ENCODE data around the gene VLDLR.

The VLDLR gene

GRCh38 chr9:2621722-2622460, at the start of gene VLDLR:
Gene VLDLR, plus strand, starts transcription at chr9:2621787. Its CDS starts 403 bp downstream, at chr9:2622190.
- DNase-seq, result peak; percentile 16 to 27

- no peak for DNase-seq
These were observed 47.4 kb upstream of the VLDLR start for GRCh38 chr9:2574203-2574602.

- DNase-seq, result no peak
These were observed 45.0 kb upstream of the VLDLR start for GRCh38 chr9:2576631-2577030.

GRCh38 chr9:2583308-2584013, 38.1 kb upstream of the VLDLR start:
- DNase-seq, result no peak

GRCh38 chr9:2591967-2592366, 29.6 kb upstream of the VLDLR start:
- DNase-seq, result no peak

- DNase-seq, result no peak
These were observed 27.8 kb upstream of the VLDLR start for GRCh38 chr9:2593744-2594143.

GRCh38 chr9:2595973-2596372, 25.6 kb upstream of the VLDLR start:
- no peak for DNase-seq

- DNase-seq, result no peak
These were observed 24.1 kb upstream of the VLDLR start for GRCh38 chr9:2597483-2597882.

- no peak for DNase-seq
These were observed 21.7 kb upstream of the VLDLR start for GRCh38 chr9:2599896-2600295.

GRCh38 chr9:2600307-2600706, 21.3 kb upstream of the VLDLR start:
- no peak for DNase-seq

GRCh38 chr9:2601785-2602378, 19.7 kb upstream of the VLDLR start:
- no peak for DNase-seq

- DNase-seq, result no peak
These were observed 18.9 kb upstream of the VLDLR start for GRCh38 chr9:2602704-2603116.

- no peak for DNase-seq
These were observed 18.0 kb upstream of the VLDLR start for GRCh38 chr9:2603621-2604020.

- no peak for DNase-seq
These were observed 16.3 kb upstream of the VLDLR start for GRCh38 chr9:2605246-2605645.

- no peak for DNase-seq
These were observed 13.3 kb upstream of the VLDLR start for GRCh38 chr9:2608276-2608675.

GRCh38 chr9:2610985-2611384, 10.6 kb upstream of the VLDLR start:
- DNase-seq, result no peak

- DNase-seq, result no peak
These were observed 9.6 kb upstream of the VLDLR start for GRCh38 chr9:2611961-2612360.

- DNase-seq, result no peak
These were observed 7.8 kb upstream of the VLDLR start for GRCh38 chr9:2613730-2614271.

GRCh38 chr9:2615497-2615896, 6.1 kb upstream of the VLDLR start:
- DNase-seq, result no peak

GRCh38 chr9:2616692-2617377, 4.8 kb upstream of the VLDLR start:
- DNase-seq, result no peak

- no peak for DNase-seq
These were observed 3.3 kb upstream of the VLDLR start for GRCh38 chr9:2618289-2618688.

GRCh38 chr9:2620919-2621721, 467 bp upstream of the VLDLR start:
- peak; percentile 42 to 51 for DNase-seq

All from stimulated activated CD4-positive, alpha-beta T cell treated with anti-CD3 and anti-CD28 coated beads, Interleukin-2, amount 100 ng/mL, for 48 hours (primary cell).